ENCODE measurements around the gene KIAA0040.

- no peak for TF ChIP-seq CTCF (IDR thresholded peaks at IDR 0.05)
- TF ChIP-seq TCF7L2 (IDR thresholded peaks at IDR 0.05; ENCODE audit: low read depth, low read length): no peak
Measured at GRCh38 chr1:175169286-175170018, 23.1 kb downstream of the KIAA0040 start.

Measured in Panc1 (cell line).